GM12878 (cell line): Measurements from ENCODE around the gene ARRDC1. TPM values are rescaled to one million over a fixed set of nuclear protein-coding genes. Genes with fewer than 3 reads are reported as not detected.

Experiments
- ATAC-seq: fragments of 200-7000 bp; cut with Tn5 transposase; 3 replicates; pipeline ENCODE4 v1.9.1; 2020; ENCODE audit warnings: mild to moderate bottlenecking, moderate library complexity
- BruUV-seq: library from RNA; stranded (reverse); fragments of 400-500 nt; replicated peaks from 2 replicates; lab custom pipeline; 2021; lab: Mats Ljungman, UMichigan
- CTCF ChIA-PET: fragments of 300-600 bp; sonication (Branson Sonifier 250); formaldehyde crosslinking; extraction: SDS; loops from one replicate; lab custom pipeline; 2021; ENCODE audit warnings: inconsistent platforms; lab: Yijun Ruan, JAX
- POLR2A ChIA-PET: fragments of 350-600 bp; formaldehyde crosslinking; extraction: SDS; loops from one replicate; lab custom pipeline; 2021; ENCODE audit warnings: inconsistent platforms; lab: Charles Lee
- RAD21 ChIA-PET: fragments of 300-600 bp; sonication (Branson Sonifier 250); formaldehyde crosslinking; loops from one replicate; lab custom pipeline; 2023; ENCODE audit warnings: antibody characterized with exemption; ENCODE audit not compliant: unreplicated experiment; lab: Charles Lee
- SMC1A ChIA-PET: fragments of 300-600 bp; sonication (Branson Sonifier 250); formaldehyde crosslinking; loops from one replicate; lab custom pipeline; 2023; ENCODE audit not compliant: unreplicated experiment, uncharacterized antibody; lab: Charles Lee
- DNase-seq: peaks from one replicate; pipeline ENCODE4 v3.0.0-alpha.2; 2011; ENCODE audit warnings: low read depth, low spot score
- FAIRE-seq: peaks from 3 replicates; lab custom pipeline; 2011; peaks lifted over from hg19 to GRCh38; lab: Jason Lieb, UNC
- H2AFZ ChIP-seq: 2 replicates; pipeline ENCODE4 v1.6.0; 2011; ENCODE audit warnings: low read depth, low read length, control low read depth; ENCODE audit not compliant: control insufficient read depth
- H3K27ac ChIP-seq: 2 replicates; pipeline ENCODE4 v1.5.1; 2011; ENCODE audit warnings: control low read depth; ENCODE audit not compliant: control insufficient read depth, insufficient read depth
- H3K27me3 ChIP-seq, 2 experiments: replicated peaks in 1 of 2; 2 replicates each; pipeline versions ENCODE4 v1.6.0 to v1.6.1; 2011; ENCODE audit warnings: low read length in 1 of 2; ENCODE audit not compliant: control insufficient read depth in 2 of 2, insufficient read depth in 2 of 2
- H3K36me3 ChIP-seq, 2 experiments: 2 replicates each; pipeline ENCODE4 v1.5.1; 2011; ENCODE audit warnings: low read length in 1 of 2; ENCODE audit not compliant: control insufficient read depth in 2 of 2, insufficient read depth in 2 of 2
- H3K4me1 ChIP-seq: 2 replicates; pipeline ENCODE4 v1.6.1; 2011; ENCODE audit warnings: mild to moderate bottlenecking, low read length, moderate library complexity, mixed read lengths; ENCODE audit not compliant: control insufficient read depth, insufficient read depth
- H3K4me2 ChIP-seq: 2 replicates; pipeline ENCODE4 v1.6.0; 2011; ENCODE audit warnings: control low read depth; ENCODE audit not compliant: control insufficient read depth, insufficient read depth
- H3K4me3 ChIP-seq: fragments of 200-600 bp; sonication (generic); 2 replicates; pipeline ENCODE4 v1.5.1; 2016
- H3K79me2 ChIP-seq: 2 replicates; pipeline ENCODE4 v1.6.0; 2011; ENCODE audit warnings: low read length; ENCODE audit not compliant: control insufficient read depth, insufficient read depth
- H3K9ac ChIP-seq: 2 replicates; pipeline ENCODE4 v1.8.0; 2011; ENCODE audit warnings: low read length, control low read depth, mixed read lengths; ENCODE audit not compliant: control insufficient read depth, insufficient read depth
- H3K9me3 ChIP-seq: replicated peaks from 3 replicates; pipeline ENCODE4 v1.5.1; 2011; ENCODE audit warnings: mild to moderate bottlenecking, low read length; ENCODE audit not compliant: control insufficient read depth, insufficient read depth
- H4K20me1 ChIP-seq: 2 replicates; pipeline ENCODE4 v1.6.0; 2011; ENCODE audit not compliant: control insufficient read depth, insufficient read depth
- BMI1 ChIP-seq: fragments of 450-650 bp; IDR thresholded peaks from 2 replicates; pipeline ENCODE4 v1.6.1; 2016; ENCODE audit warnings: mild to moderate bottlenecking, moderate library complexity, borderline replicate concordance
- CBFB ChIP-seq: IDR thresholded peaks from 2 replicates; pipeline ENCODE4 v1.6.1; 2016; ENCODE audit warnings: antibody characterized with exemption, low read depth
- IRF4 ChIP-seq: IDR thresholded peaks from 2 replicates; pipeline ENCODE4 v1.6.1; 2011; ENCODE audit warnings: low read depth, low read length
- NFXL1 ChIP-seq: fragments of 450-650 bp; IDR thresholded peaks from 2 replicates; pipeline ENCODE4 v1.6.1; 2017; ENCODE audit warnings: antibody characterized with exemption, mild to moderate bottlenecking, borderline replicate concordance
- NFYA ChIP-seq: IDR thresholded peaks from 2 replicates; pipeline ENCODE4 v1.6.1; 2011; ENCODE audit warnings: low read depth, mild to moderate bottlenecking, low read length, improper control_type of control experiment, borderline replicate concordance
- RCOR1 ChIP-seq: conservative IDR thresholded peaks from 2 replicates; pipeline ENCODE4 v1.6.1; 2012; ENCODE audit warnings: low read depth, low read length, improper control_type of control experiment
- REST ChIP-seq: IDR thresholded peaks from 2 replicates; pipeline ENCODE4 v1.6.1; 2012; ENCODE audit warnings: mild to moderate bottlenecking, low read depth, low read length
- SMAD1 ChIP-seq: fragments of 450-650 bp; IDR thresholded peaks from 2 replicates; pipeline ENCODE4 v1.6.1; 2018; ENCODE audit warnings: mild to moderate bottlenecking, low read depth; ENCODE audit not compliant: partially characterized antibody
- SMAD5 ChIP-seq: IDR thresholded peaks from 2 replicates; pipeline ENCODE4 v1.6.1; 2016; ENCODE audit warnings: antibody characterized with exemption, low read depth
- ZNF217 ChIP-seq: fragments of 450-650 bp; IDR thresholded peaks from 2 replicates; pipeline ENCODE4 v1.6.1; 2017; ENCODE audit warnings: antibody characterized with exemption, mild to moderate bottlenecking
- WGBS: methylation state at CpG from one replicate; pipeline ENCODE4 v1.1.6; 2016; ENCODE audit warnings: low lambda C conversion rate; ENCODE audit not compliant: insufficient replicate concordance, insufficient coverage; ENCODE audit errors: missing lambda C conversion rate; 5-methylcytosine and 5-hydroxymethylcytosine counted together
- in situ Hi-C: fragments of 300-500 bp; cut with MboI; formaldehyde crosslinking; loops from 9 replicates; pipeline ENCODE4 v1.14.3; 2018; ENCODE audit warnings: mixed read lengths
- intact Hi-C: fragments of 100-400 bp; cut with micrococcal nuclease; formaldehyde crosslinking; loops from one replicate; pipeline ENCODE4 v1.14.2; 2022; ENCODE audit not compliant: unreplicated experiment
- polyA plus RNA-seq, 11 experiments: library from polyadenylated mRNA; depleted of rRNA in 4 of 11; unstranded in 6 of 11; stranded (reverse) in 5 of 11; fragments of >200 nt; fragmentation: Nextera tagmentation in 4 of 11; fragmentation: Illumina TruSeq in 1 of 11; extraction: Ambion mirVana in 4 of 11; extraction: Trizol in 1 of 11; gene quantifications; 1 replicate in 1 of 11; 2 replicates in 10 of 11; pipeline versions ENCODE4 v1.2.1 to v1.2.3, GENCODE V29; 2011 to 2016; ENCODE audit warnings: inconsistent platforms in 2 of 11, missing spikeins in 2 of 11, low read depth in 1 of 11
- total RNA-seq, 4 experiments: library from RNA; depleted of rRNA in 3 of 4; stranded (reverse); fragments of >200 nt in 3 of 4; fragmentation: Illumina TruSeq in 1 of 4; extraction: Trizol in 1 of 4; gene quantifications; 2 replicates each; pipeline versions ENCODE4 v1.2.1 to v1.2.3, GENCODE V29; 2013 to 2021

The ARRDC1 gene
- total and polyA plus RNA-seq, 10 of the 15 experiments (the other 5 are each of a cell fraction or from before 2014, with no cell fraction given): 0.23 to 34.4 (median 20.9) TPM

GRCh38 chr9:137631345-137632229 lies 26.1 kb downstream of the ARRDC1 start (continued):
- TF ChIP-seq REST (no peak), NFYA (no peak), RCOR1 (no peak)

- intact Hi-C loops (no loop called here), in situ Hi-C loops (no loop called here)
- SMC1A ChIA-PET: no interaction called here
- no peak overlapping the region for H3K4me3 ChIP-seq
- H3K36me3 ChIP-seq: no peaks in the 10 kb centered on the region; a peak in 2 of 4 replicates
- H3K27me3 ChIP-seq: no peaks in the 10 kb centered on the region
- TF ChIP-seq IRF4: no peak
- no peak for TF ChIP-seq BMI1
- TF ChIP-seq NFXL1: no peak
- no peak for TF ChIP-seq ZNF217
- TF ChIP-seq CBFB: no peak
- TF ChIP-seq SMAD1: no peak
- no peak for TF ChIP-seq SMAD5
- no peak overlapping the region for H2AFZ ChIP-seq
- no peak for FAIRE-seq
- POLR2A ChIA-PET: interaction anchor here (1.0 kb wide), 1 partner anchor 13 kb away, joined by 3 read pairs; no protein-coding TSS in a partner anchor
- CTCF ChIA-PET: no interaction called here
- H3K9ac ChIP-seq: no peak overlapping the region
- no peaks in the 10 kb centered on the region for H3K9me3 ChIP-seq
- 79% methylated on average over 23 of the region's 23 CpGs for WGBS
- BruUV-seq: no TSS peak
- no peak for DNase-seq
- H3K79me2 ChIP-seq: peaks cover 73% of the 10 kb centered on the region
- no peak for ATAC-seq
- H3K4me1 ChIP-seq: peaks cover 26% of the 10 kb centered on the region
- RAD21 ChIA-PET: no interaction called here
- H3K27ac ChIP-seq: no peak overlapping the region
- no peaks in the 10 kb centered on the region for H4K20me1 ChIP-seq
- 0 out of 2 replicates have a peak overlapping the region, but pooled peaks have one; percentile 1 for H3K4me2 ChIP-seq
These were observed 27.0 kb downstream of the ARRDC1 start for GRCh38 chr9:137632230-137633161.
